PFSK-1 (cell line): ENCODE measurements around the gene USP17L24.
"Not testable (repeated sequence)": the region's sequence is repeated elsewhere in the genome, so short reads cannot be mapped to it uniquely, and the experiment has no call there.

Experiments used
- FOXP2 ChIP-seq: optimal IDR thresholded peaks from 2 replicates; pipeline ENCODE3; 2011; ENCODE audit warnings: borderline replicate concordance, control low read depth, inconsistent platforms; ENCODE audit not compliant: insufficient read depth; ENCODE audit errors: extremely low read length, extremely low read depth
- POLR2AphosphoS5 ChIP-seq: IDR thresholded peaks from 2 replicates; pipeline ENCODE4 v1.6.1; 2012; ENCODE audit warnings: low read depth, mild to moderate bottlenecking, control low read depth, low read length, moderate library complexity
- SIN3A ChIP-seq: IDR thresholded peaks from 2 replicates; pipeline ENCODE4 v1.6.1; 2012; ENCODE audit warnings: mild to moderate bottlenecking, low read length, moderate library complexity, borderline replicate concordance; ENCODE audit not compliant: insufficient read depth
- TAF1 ChIP-seq: IDR thresholded peaks from 2 replicates; pipeline ENCODE4 v1.6.1; 2012; ENCODE audit warnings: low read length, control low read depth, borderline replicate concordance; ENCODE audit not compliant: insufficient read depth
- TF ChIP-seq, protein P1 (sequence below), 2 experiments: IDR thresholded peaks; 2 replicates each; pipeline versions ENCODE4 v1.6.1 to v1.8.0; 2011 to 2012; ENCODE audit warnings: low read depth in 2 of 2, low read length in 2 of 2, control low read depth in 1 of 2, inconsistent platforms in 1 of 2, mild to moderate bottlenecking in 1 of 2, moderate library complexity in 1 of 2; ENCODE audit not compliant: insufficient read depth in 1 of 2

GRCh38 chr4:9324865-9325264, at the start of gene USP17L24:
- TF ChIP-seq SIN3A, POLR2AphosphoS5, TAF1, FOXP2: not testable (repeated sequence)
- TF ChIP-seq, protein P1, sequence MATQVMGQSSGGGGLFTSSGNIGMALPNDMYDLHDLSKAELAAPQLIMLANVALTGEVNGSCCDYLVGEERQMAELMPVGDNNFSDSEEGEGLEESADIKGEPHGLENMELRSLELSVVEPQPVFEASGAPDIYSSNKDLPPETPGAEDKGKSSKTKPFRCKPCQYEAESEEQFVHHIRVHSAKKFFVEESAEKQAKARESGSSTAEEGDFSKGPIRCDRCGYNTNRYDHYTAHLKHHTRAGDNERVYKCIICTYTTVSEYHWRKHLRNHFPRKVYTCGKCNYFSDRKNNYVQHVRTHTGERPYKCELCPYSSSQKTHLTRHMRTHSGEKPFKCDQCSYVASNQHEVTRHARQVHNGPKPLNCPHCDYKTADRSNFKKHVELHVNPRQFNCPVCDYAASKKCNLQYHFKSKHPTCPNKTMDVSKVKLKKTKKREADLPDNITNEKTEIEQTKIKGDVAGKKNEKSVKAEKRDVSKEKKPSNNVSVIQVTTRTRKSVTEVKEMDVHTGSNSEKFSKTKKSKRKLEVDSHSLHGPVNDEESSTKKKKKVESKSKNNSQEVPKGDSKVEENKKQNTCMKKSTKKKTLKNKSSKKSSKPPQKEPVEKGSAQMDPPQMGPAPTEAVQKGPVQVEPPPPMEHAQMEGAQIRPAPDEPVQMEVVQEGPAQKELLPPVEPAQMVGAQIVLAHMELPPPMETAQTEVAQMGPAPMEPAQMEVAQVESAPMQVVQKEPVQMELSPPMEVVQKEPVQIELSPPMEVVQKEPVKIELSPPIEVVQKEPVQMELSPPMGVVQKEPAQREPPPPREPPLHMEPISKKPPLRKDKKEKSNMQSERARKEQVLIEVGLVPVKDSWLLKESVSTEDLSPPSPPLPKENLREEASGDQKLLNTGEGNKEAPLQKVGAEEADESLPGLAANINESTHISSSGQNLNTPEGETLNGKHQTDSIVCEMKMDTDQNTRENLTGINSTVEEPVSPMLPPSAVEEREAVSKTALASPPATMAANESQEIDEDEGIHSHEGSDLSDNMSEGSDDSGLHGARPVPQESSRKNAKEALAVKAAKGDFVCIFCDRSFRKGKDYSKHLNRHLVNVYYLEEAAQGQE (IDR thresholded peaks at IDR 0.05; ENCODE audit: insufficient read depth in 1 of 2, low read depth in 2 of 2, low read length in 2 of 2): not testable (repeated sequence)
